ENCODE results near the gene ZFAND2A. TPM values are rescaled to one million over a fixed set of nuclear protein-coding genes. Genes with fewer than 3 reads are reported as not detected.
"Not testable (repeated sequence)": the region's sequence is repeated elsewhere in the genome, so short reads cannot be mapped to it uniquely, and the experiment has no call there.

ZFAND2A gene
- polyA plus RNA-seq, 1 donor (not counting 4 experiments of a cell fraction or from before 2014, with no cell fraction given), result 25.5 TPM

- Histone ChIP-seq H3K9me3 (ENCODE audit: control insufficient read depth, low read depth, low read length) (no peaks in the 10 kb centered on the region), H2AFZ (ENCODE audit: control insufficient read depth, low read length) (no peak overlapping the region), H3K9ac (ENCODE audit: control insufficient read depth, extremely low read depth, insufficient read depth, low read length) (no peak overlapping the region), H4K20me1 (ENCODE audit: control insufficient read depth, extremely low read depth, insufficient read depth, low read length) (no peaks in the 10 kb centered on the region), H3K27ac (ENCODE audit: control insufficient read depth, insufficient read depth, low read length) (no peak overlapping the region), H3K4me1 (ENCODE audit: control insufficient read depth, extremely low read depth, insufficient read depth, low read length) (no peaks in the 10 kb centered on the region), H3K4me3 (ENCODE audit: control insufficient read depth in 2 of 3, extremely low read depth in 1 of 3, insufficient read depth in 2 of 3, low read depth in 1 of 3, low read length in 3 of 3) (no peak overlapping the region), H3K36me3 (ENCODE audit: control insufficient read depth in 2 of 2, extremely low read depth in 1 of 2, insufficient read depth in 2 of 2, low read length in 2 of 2) (peaks cover 1 to 2% of the 10 kb centered on the region in 2 experiments), H3K4me2 (ENCODE audit: control insufficient read depth, extremely low read depth, insufficient read depth, low read depth, low read length) (no peak overlapping the region), H3K27me3 (ENCODE audit: control insufficient read depth, extremely low read depth, insufficient read depth, low read length) (no peaks in the 10 kb centered on the region), H3K9me1 (ENCODE audit: control insufficient read depth, extremely low read depth, insufficient read depth, low read length) (no peaks in the 10 kb centered on the region), H3K79me2 (ENCODE audit: control insufficient read depth, insufficient read depth, low read length) (no peaks in the 10 kb centered on the region)
- TF ChIP-seq EZH2 (IDR thresholded peaks at IDR 0.05; ENCODE audit: low read length) (no peak), CTCF (optimal IDR thresholded peaks at IDR 0.05 in 1 of 3, IDR thresholded peaks at IDR 0.05 in 1 of 3, conservative IDR thresholded peaks at IDR 0.05 in 1 of 3; ENCODE audit: extremely low read depth in 1 of 3, insufficient read depth in 2 of 3, low read length in 3 of 3) (peak in 2 of 3 experiments; percentile 42 to 52)
- dilution Hi-C loops (cut with MboI; ENCODE audit: extremely low pct_ligation_motif_present, low sequenced_read_pairs), result no loop called here
- FAIRE-seq (no peak), DNase-seq (ENCODE audit: low read depth, low spot score) (no peak)
These were observed 15.7 kb downstream of the ZFAND2A start for GRCh38 chr7:1144269-1144771.

- H3K4me2 ChIP-seq (ENCODE audit: control insufficient read depth, extremely low read depth, insufficient read depth, low read depth, low read length); H2AFZ ChIP-seq (ENCODE audit: control insufficient read depth, low read length); H4K20me1 ChIP-seq (ENCODE audit: control insufficient read depth, extremely low read depth, insufficient read depth, low read length); H3K9me3 ChIP-seq (ENCODE audit: control insufficient read depth, low read depth, low read length); H3K4me3 ChIP-seq (ENCODE audit: control insufficient read depth in 2 of 3, extremely low read depth in 1 of 3, insufficient read depth in 2 of 3, low read depth in 1 of 3, low read length in 3 of 3); H3K27me3 ChIP-seq (ENCODE audit: control insufficient read depth, extremely low read depth, insufficient read depth, low read length); DNase-seq (ENCODE audit: low read depth, low spot score); H3K9ac ChIP-seq (ENCODE audit: control insufficient read depth, extremely low read depth, insufficient read depth, low read length); H3K27ac ChIP-seq (ENCODE audit: control insufficient read depth, insufficient read depth, low read length); FAIRE-seq; H3K79me2 ChIP-seq (ENCODE audit: control insufficient read depth, insufficient read depth, low read length); H3K36me3 ChIP-seq (ENCODE audit: control insufficient read depth in 2 of 2, extremely low read depth in 1 of 2, insufficient read depth in 2 of 2, low read length in 2 of 2); H3K9me1 ChIP-seq (ENCODE audit: control insufficient read depth, extremely low read depth, insufficient read depth, low read length); dilution Hi-C loops (cut with MboI; ENCODE audit: extremely low pct_ligation_motif_present, low sequenced_read_pairs); H3K4me1 ChIP-seq (ENCODE audit: control insufficient read depth, extremely low read depth, insufficient read depth, low read length): not testable (repeated sequence)
These were observed 17.0 kb downstream of the ZFAND2A start for GRCh38 chr7:1143031-1143430.

- H3K4me3 ChIP-seq (ENCODE audit: control insufficient read depth in 2 of 3, extremely low read depth in 1 of 3, insufficient read depth in 2 of 3, low read depth in 1 of 3, low read length in 3 of 3), result no peak overlapping the region
- DNase-seq (ENCODE audit: low read depth, low spot score), result no peak
- dilution Hi-C loops (cut with MboI; ENCODE audit: extremely low pct_ligation_motif_present, low sequenced_read_pairs), result no loop called here
- no peak for FAIRE-seq
- H3K4me1 ChIP-seq (ENCODE audit: control insufficient read depth, extremely low read depth, insufficient read depth, low read length), result peaks cover 3% of the 10 kb centered on the region
- H3K9ac ChIP-seq (ENCODE audit: control insufficient read depth, extremely low read depth, insufficient read depth, low read length), result no peak overlapping the region
- H3K9me1 ChIP-seq (ENCODE audit: control insufficient read depth, extremely low read depth, insufficient read depth, low read length), result no peaks in the 10 kb centered on the region
- H3K9me3 ChIP-seq (ENCODE audit: control insufficient read depth, low read depth, low read length), result no peaks in the 10 kb centered on the region
- H3K27ac ChIP-seq (ENCODE audit: control insufficient read depth, insufficient read depth, low read length), result no peak overlapping the region
- H3K27me3 ChIP-seq (ENCODE audit: control insufficient read depth, extremely low read depth, insufficient read depth, low read length), result no peaks in the 10 kb centered on the region
- peaks cover 7% of the 10 kb centered on the region for H3K79me2 ChIP-seq (ENCODE audit: control insufficient read depth, insufficient read depth, low read length)
- no peaks in the 10 kb centered on the region for H4K20me1 ChIP-seq (ENCODE audit: control insufficient read depth, extremely low read depth, insufficient read depth, low read length)
- H3K4me2 ChIP-seq (ENCODE audit: control insufficient read depth, extremely low read depth, insufficient read depth, low read depth, low read length), result no peak overlapping the region
- no peaks in the 10 kb centered on the region for H3K36me3 ChIP-seq (ENCODE audit: control insufficient read depth in 2 of 2, extremely low read depth in 1 of 2, insufficient read depth in 2 of 2, low read length in 2 of 2)
- TF ChIP-seq EZH2 (IDR thresholded peaks at IDR 0.05; ENCODE audit: low read length) (no peak), CTCF (optimal IDR thresholded peaks at IDR 0.05 in 1 of 3, IDR thresholded peaks at IDR 0.05 in 1 of 3, conservative IDR thresholded peaks at IDR 0.05 in 1 of 3; ENCODE audit: extremely low read depth in 1 of 3, insufficient read depth in 2 of 3, low read length in 3 of 3) (no peak)
- H2AFZ ChIP-seq (ENCODE audit: control insufficient read depth, low read length), result no peak overlapping the region
These were observed 17.9 kb downstream of the ZFAND2A start for GRCh38 chr7:1142051-1142635.

Data from keratinocyte (primary cell).